Breast epithelium (tissue), 3 donors: ENCODE data around the gene EPB41L1.

Source experiments
- POLR2A ChIP-seq: fragments of 450-650 bp; IDR thresholded peaks from one replicate; pipeline ENCODE4 v1.6.1; 2016; ENCODE audit warnings: antibody characterized with exemption, mild to moderate bottlenecking, moderate library complexity
- TF ChIP-seq, protein P1 (sequence below), 3 donors: fragments of 450-650 bp; IDR thresholded peaks; one replicate each; pipeline ENCODE4 v1.5.1; 2016 to 2017; ENCODE audit warnings: antibody characterized with exemption in 3 of 3, mild to moderate bottlenecking in 3 of 3, moderate library complexity in 3 of 3

DNA sequence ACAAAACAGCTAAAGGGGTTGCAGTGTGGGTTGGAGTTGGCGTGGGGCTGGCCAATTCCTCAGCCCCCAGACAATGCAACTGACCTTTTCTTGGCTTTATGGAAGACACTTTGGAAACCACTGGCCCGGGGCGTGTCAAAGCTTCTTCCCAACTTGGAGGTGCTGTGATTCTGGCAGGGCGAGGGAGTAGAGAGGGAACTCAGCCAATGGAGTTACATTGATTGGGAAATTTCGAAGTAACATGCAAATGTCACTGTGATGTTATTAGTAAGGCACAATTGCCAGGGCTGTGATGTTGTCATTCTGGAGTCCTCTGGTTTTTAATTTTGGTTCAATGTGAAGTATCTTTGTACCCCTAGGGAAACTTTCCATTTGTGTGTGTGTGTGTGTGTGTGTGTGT lies 41.5 kb upstream of the EPB41L1 start:
- TF ChIP-seq, protein P1, sequence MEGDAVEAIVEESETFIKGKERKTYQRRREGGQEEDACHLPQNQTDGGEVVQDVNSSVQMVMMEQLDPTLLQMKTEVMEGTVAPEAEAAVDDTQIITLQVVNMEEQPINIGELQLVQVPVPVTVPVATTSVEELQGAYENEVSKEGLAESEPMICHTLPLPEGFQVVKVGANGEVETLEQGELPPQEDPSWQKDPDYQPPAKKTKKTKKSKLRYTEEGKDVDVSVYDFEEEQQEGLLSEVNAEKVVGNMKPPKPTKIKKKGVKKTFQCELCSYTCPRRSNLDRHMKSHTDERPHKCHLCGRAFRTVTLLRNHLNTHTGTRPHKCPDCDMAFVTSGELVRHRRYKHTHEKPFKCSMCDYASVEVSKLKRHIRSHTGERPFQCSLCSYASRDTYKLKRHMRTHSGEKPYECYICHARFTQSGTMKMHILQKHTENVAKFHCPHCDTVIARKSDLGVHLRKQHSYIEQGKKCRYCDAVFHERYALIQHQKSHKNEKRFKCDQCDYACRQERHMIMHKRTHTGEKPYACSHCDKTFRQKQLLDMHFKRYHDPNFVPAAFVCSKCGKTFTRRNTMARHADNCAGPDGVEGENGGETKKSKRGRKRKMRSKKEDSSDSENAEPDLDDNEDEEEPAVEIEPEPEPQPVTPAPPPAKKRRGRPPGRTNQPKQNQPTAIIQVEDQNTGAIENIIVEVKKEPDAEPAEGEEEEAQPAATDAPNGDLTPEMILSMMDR (IDR thresholded peaks at IDR 0.05) = no peak
- TF ChIP-seq POLR2A = no peak
